ENCODE results near the gene TMEM205.
"Not testable (repeated sequence)": the region's sequence is repeated elsewhere in the genome, so short reads cannot be mapped to it uniquely, and the experiment has no call there.

Gene TMEM205

GRCh38 chr19:11373166-11373884, 27.3 kb upstream of the TMEM205 start:
- DNase-seq (ENCODE audit: low read depth) = no peak

GRCh38 chr19:11370744-11371143, 24.7 kb upstream of the TMEM205 start:
- no peak for DNase-seq (ENCODE audit: low read depth)

- DNase-seq (ENCODE audit: low read depth) = no peak
These were observed 21.5 kb upstream of the TMEM205 start for GRCh38 chr19:11367528-11367927.

- DNase-seq (ENCODE audit: low read depth) = no peak
These were observed 19.6 kb upstream of the TMEM205 start for GRCh38 chr19:11365557-11366117.

GRCh38 chr19:11364935-11365334, 18.9 kb upstream of the TMEM205 start:
- DNase-seq (ENCODE audit: low read depth) = no peak

GRCh38 chr19:11364296-11364904, 18.3 kb upstream of the TMEM205 start:
- no peak for DNase-seq (ENCODE audit: low read depth)

- no peak for DNase-seq (ENCODE audit: low read depth)
These were observed 17.8 kb upstream of the TMEM205 start for GRCh38 chr19:11363881-11364280.

- DNase-seq (ENCODE audit: low read depth) = no peak
These were observed 16.0 kb upstream of the TMEM205 start for GRCh38 chr19:11361771-11362731.

- no peak for DNase-seq (ENCODE audit: low read depth)
These were observed 15.1 kb upstream of the TMEM205 start for GRCh38 chr19:11361037-11361770.

- DNase-seq (ENCODE audit: low read depth) = no peak
These were observed 13.4 kb upstream of the TMEM205 start for GRCh38 chr19:11359421-11359820.

- no peak for DNase-seq (ENCODE audit: low read depth)
These were observed 10.8 kb upstream of the TMEM205 start for GRCh38 chr19:11356676-11357550.

GRCh38 chr19:11356074-11356397, 10.0 kb upstream of the TMEM205 start:
- no peak for DNase-seq (ENCODE audit: low read depth)

GRCh38 chr19:11355160-11356073, 9.3 kb upstream of the TMEM205 start, which contains the start of gene PLPPR2:
Gene PLPPR2, plus strand, starts transcription at chr19:11355432. Its CDS starts 2,242 bp downstream, at chr19:11357674.
- DNase-seq (ENCODE audit: low read depth) = peak; percentile 66

GRCh38 chr19:11354102-11354501, 8.0 kb upstream of the TMEM205 start:
- not testable (repeated sequence) for DNase-seq (ENCODE audit: low read depth)

GRCh38 chr19:11349171-11349570, 3.1 kb upstream of the TMEM205 start:
- no peak for DNase-seq (ENCODE audit: low read depth)

GRCh38 chr19:11347546-11348039, 1.5 kb upstream of the TMEM205 start:
- no peak for DNase-seq (ENCODE audit: low read depth)

GRCh38 chr19:11345122-11345803, 805 bp downstream of the TMEM205 start:
- no peak for DNase-seq (ENCODE audit: low read depth)

GRCh38 chr19:11342429-11342828, 3.6 kb downstream of the TMEM205 start:
- no peak for DNase-seq (ENCODE audit: low read depth)

GRCh38 chr19:11340099-11340467, 6.0 kb downstream of the TMEM205 start:
- DNase-seq (ENCODE audit: low read depth) = not testable (repeated sequence)

Data from stimulated activated CD8-positive, alpha-beta memory T cell treated with anti-CD3 and anti-CD28 coated beads, Interleukin-12 subunit alpha, Interleukin-12 subunit beta, amount 100 ng/mL, for 1 hour (primary cell).